SHP77 (cell line): ENCODE results near the gene UGT8.

Experiments used
- DNase-seq, 2 experiments: peaks; one replicate each; lab custom pipeline; 2025; lab: John Stamatoyannopoulos, UW

UGT8 gene

DNA sequence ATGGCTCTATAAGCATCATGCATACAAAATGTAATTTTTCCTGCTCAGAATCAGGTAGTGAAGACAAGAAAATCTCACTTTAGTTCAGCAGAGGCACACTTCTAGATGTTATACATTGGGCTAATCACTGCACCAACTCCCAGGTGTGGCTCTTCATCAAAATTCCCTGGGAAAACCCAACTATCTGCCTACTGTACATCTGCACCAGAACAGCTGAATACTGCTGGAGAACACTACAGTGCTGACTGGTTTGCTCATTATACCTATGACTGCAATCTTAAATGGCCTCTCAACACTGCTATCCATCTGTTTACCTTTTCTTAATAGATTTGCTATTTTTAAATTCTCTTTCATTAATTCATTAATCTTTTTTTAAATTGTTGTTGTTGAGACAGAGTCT is 92.0 kb downstream of the UGT8 start:
- no peak for DNase-seq

DNA sequence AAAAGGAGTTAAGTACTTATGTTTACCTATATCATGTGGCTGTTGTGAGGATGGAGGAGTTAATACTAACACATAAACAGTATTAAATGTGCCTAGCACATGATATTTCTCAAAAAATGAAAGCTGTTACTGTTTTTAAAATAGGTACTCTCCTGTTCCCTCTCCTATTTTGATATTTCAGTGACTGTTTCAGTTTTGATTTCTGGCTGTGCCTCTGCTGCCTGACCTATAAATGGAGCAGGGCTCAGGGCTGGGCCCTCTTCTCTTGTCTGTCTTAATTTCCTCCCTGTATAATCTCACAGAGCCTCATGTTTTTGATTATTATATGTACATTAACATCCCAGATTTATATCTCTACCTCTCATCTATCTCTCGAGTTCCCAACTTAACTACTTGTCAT is 93.3 kb downstream of the UGT8 start:
- DNase-seq: no peak

DNA sequence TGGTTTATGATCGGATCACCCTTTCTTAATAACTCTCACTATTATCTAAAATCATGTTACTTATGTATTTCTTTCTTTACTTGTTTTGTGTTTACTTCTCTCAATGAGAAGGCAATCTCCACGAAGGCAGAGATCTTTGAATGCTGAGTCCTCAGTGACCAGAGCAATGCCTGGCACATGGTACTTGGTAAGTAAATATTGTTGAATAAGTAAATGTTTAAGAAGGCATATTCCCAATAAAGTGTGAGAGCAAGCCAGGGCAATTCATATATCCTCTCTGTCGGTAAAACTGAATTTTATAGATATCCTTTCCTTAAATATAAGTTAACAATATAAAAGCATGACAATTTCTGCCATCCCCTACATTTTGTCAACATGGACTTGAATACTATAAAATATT is 94.4 kb downstream of the UGT8 start:
- no peak for DNase-seq

DNA sequence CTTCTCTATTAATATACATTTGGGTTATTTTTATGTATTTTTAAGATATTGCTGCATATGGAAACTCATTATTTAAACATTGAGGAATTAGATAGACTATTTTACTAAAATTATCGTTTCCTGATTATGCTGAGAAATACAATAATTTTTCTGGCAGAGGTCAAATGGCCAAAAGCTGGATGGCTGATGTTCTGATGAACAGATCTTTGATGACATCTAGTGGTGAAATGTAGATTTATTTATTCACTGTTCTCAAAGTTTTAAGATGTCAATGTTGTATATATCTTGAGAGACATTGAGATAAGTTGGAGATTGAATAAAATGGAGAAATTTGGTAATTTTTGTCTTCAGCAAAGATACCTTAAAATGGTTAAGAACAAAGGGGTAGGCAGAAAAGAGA is 96.2 kb downstream of the UGT8 start:
- DNase-seq: no peak

DNA sequence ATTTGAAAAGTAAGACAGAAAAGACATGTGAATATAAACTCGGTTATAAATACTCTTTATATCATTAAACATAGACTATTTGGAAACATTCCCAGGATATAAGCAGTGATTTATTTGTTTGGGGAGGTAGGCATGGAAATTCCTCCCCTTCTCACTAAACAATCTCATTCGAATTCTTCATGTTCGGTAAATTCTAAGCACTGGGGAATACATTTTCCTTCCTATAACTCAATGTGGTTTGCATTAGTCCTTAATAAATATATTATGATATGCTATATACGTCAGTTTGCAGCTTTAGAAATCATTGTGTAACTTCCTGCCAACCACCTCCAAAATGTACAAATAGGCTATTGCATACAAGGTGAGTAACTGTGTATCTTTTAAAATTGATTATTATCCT is 99.6 kb downstream of the UGT8 start:
- no peak for DNase-seq

DNA sequence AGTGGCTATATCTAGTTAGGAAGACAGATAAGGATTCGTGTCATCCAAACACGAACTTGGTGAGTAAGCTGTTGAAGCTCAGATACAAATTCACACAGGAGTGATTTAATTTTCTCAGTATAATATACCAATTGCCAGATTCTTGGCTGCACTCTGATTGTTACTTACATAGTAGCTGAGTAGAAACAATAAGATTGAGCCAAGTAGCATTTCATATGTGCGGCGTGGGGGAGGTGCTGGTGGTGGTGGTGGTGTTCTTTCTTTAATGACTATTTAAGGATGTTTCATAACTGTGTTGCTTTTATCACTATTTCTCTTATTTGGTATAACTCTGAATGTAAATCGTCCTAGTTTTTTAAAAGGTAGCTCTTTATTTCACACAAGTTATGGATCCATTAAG is 102.9 kb downstream of the UGT8 start:
- no peak for DNase-seq

DNA sequence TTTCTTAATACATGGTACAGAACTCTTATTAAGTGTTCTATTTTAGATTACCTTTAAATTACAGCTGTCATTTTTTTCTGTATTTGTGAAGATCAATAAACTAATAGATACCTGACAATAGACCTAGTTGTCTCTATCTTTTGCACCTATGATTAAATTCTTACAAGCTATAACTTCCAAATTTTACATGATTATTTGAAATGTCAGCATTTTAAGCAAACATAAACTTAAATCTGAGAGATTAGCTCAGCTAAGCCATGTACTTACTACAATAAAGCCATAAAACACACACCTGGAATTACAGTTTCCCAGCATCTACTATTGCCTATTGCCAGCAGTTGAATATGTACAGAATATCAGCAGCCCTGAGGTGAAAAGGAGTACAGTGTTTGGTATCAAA is 118.8 kb downstream of the UGT8 start:
- DNase-seq: no peak

DNA sequence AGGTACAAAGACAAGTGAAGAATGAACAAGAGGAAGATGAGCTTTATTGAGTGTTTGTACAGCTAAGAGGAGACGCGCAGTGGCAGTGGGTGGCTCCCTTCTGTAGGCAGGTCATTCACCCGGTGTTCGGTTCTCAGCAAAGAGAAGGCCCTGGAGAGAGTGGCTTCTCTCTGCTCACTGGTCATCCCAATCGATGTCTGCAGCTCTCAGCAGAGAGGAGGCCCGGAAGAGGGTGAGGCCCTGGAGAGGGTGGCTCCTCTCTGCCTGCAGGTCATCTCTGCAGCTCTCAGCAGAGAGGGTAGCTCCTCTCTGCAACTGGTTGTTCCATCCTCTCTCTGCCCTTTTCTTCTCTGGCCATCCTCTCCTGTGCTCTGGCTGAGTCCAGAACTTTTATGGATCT is 126.5 kb downstream of the UGT8 start:
- DNase-seq: no peak

DNA sequence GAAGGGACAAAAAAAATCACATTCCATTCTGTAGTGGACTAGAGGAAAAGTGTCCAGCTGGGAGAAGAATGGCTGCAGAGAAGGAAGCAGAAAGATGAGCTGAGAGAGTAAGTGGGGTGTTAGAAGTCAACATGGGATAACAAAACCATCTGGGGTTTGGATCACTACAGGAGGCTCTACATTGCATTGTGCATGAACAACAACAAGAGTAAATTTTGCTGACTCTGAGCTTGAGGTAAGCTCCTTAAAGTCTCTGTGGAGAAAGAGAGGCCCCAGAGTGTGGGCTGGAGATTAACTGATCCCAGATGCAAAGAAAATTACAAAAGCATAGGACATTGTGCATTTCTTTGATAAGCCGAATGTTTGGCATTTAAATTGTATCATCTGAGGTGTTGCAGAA is 128.9 kb downstream of the UGT8 start:
- DNase-seq: no peak
